ENCODE data around the gene FBXO15. TPM values are rescaled to one million over a fixed set of nuclear protein-coding genes. Genes with fewer than 3 reads are reported as not detected.

Gene FBXO15
- total and polyA plus RNA-seq, 2 of the 13 experiments (the other 11 are each of a cell fraction or from before 2014, with no cell fraction given): 0.09 to 0.12 TPM

DNA sequence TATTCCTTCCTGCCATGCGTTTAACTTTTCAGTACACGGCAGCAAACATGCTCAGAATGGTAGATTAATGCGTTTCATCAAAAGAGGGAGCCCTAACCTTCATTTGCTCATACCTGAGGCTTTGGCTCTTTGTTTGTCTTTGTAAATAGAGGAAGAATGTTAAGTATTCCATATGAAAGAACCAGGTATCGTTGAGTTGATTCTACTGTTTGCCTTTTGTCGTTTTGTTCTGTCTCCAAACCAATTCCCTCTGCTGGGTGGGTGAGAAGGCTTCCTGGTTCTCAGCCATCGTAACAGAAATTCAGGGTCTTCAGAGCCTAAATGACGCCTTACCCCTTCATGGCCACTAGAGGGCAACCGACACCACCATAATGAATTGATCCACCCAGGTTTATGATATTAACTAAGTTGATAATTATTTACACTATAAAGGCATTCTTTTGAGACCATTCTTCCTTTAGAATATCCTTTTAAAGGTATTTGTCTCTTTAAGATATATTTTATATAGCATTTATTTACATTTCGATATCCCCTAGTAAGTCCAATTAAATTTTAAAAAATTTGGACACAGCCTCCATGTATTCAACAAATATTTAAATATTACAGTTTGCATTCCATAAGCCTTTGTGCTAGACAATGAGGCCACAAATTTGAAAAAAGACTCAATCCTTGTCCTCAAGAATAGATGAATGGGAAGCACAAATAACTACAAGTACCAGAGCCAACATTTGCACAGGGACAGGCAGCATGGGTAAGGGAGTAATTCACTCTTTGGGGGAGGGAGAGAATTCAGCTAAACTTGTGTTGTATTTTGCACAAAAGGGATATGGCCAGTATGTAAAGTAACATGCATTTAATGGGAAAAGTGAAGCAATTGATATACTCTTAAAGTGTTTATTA lies 48.8 kb upstream of the FBXO15 start (continued):
- TF ChIP-seq, protein P1, sequence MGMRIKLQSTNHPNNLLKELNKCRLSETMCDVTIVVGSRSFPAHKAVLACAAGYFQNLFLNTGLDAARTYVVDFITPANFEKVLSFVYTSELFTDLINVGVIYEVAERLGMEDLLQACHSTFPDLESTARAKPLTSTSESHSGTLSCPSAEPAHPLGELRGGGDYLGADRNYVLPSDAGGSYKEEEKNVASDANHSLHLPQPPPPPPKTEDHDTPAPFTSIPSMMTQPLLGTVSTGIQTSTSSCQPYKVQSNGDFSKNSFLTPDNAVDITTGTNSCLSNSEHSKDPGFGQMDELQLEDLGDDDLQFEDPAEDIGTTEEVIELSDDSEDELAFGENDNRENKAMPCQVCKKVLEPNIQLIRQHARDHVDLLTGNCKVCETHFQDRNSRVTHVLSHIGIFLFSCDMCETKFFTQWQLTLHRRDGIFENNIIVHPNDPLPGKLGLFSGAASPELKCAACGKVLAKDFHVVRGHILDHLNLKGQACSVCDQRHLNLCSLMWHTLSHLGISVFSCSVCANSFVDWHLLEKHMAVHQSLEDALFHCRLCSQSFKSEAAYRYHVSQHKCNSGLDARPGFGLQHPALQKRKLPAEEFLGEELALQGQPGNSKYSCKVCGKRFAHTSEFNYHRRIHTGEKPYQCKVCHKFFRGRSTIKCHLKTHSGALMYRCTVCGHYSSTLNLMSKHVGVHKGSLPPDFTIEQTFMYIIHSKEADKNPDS (CRISPR knock-in tag; IDR thresholded peaks at IDR 0.05): no peak
- TF ChIP-seq MAF1 (CRISPR knock-in tag; IDR thresholded peaks at IDR 0.05; ENCODE audit: borderline replicate concordance) (no peak), ZBTB7A (CRISPR knock-in tag; IDR thresholded peaks at IDR 0.05) (no peak), SRY (CRISPR knock-in tag; IDR thresholded peaks at IDR 0.05) (no peak), KDM5A (IDR thresholded peaks at IDR 0.05; ENCODE audit: borderline replicate concordance, low read length) (0 out of 2 replicates have a peak, but pooled peaks have one; percentile 34)
- TF ChIP-seq, protein P2, sequence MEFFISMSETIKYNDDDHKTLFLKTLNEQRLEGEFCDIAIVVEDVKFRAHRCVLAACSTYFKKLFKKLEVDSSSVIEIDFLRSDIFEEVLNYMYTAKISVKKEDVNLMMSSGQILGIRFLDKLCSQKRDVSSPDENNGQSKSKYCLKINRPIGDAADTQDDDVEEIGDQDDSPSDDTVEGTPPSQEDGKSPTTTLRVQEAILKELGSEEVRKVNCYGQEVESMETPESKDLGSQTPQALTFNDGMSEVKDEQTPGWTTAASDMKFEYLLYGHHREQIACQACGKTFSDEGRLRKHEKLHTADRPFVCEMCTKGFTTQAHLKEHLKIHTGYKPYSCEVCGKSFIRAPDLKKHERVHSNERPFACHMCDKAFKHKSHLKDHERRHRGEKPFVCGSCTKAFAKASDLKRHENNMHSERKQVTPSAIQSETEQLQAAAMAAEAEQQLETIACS (CRISPR knock-in tag; IDR thresholded peaks at IDR 0.05): no peak
- TF ChIP-seq, protein P3, sequence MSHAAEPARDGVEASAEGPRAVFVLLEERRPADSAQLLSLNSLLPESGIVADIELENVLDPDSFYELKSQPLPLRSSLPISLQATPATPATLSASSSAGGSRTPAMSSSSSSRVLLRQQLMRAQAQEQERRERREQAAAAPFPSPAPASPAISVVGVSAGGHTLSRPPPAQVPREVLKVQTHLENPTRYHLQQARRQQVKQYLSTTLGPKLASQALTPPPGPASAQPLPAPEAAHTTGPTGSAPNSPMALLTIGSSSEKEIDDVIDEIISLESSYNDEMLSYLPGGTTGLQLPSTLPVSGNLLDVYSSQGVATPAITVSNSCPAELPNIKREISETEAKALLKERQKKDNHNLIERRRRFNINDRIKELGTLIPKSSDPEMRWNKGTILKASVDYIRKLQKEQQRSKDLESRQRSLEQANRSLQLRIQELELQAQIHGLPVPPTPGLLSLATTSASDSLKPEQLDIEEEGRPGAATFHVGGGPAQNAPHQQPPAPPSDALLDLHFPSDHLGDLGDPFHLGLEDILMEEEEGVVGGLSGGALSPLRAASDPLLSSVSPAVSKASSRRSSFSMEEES (CRISPR knock-in tag; IDR thresholded peaks at IDR 0.05): 0 out of 2 replicates have a peak, but pooled peaks have one; percentile 14
- TF ChIP-seq, protein P4, sequence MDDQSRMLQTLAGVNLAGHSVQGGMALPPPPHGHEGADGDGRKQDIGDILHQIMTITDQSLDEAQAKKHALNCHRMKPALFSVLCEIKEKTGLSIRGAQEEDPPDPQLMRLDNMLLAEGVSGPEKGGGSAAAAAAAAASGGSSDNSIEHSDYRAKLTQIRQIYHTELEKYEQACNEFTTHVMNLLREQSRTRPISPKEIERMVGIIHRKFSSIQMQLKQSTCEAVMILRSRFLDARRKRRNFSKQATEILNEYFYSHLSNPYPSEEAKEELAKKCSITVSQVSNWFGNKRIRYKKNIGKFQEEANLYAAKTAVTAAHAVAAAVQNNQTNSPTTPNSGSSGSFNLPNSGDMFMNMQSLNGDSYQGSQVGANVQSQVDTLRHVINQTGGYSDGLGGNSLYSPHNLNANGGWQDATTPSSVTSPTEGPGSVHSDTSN (CRISPR knock-in tag; IDR thresholded peaks at IDR 0.05; ENCODE audit: borderline replicate concordance): no peak
